C1 segment of cervical spinal cord (tissue), 14 donors: ENCODE measurements around the gene PLEKHM3.
"Not testable (repeated sequence)": the region's sequence is repeated elsewhere in the genome, so short reads cannot be mapped to it uniquely, and the experiment has no call there.

Experiments used
- DNase-seq, 14 donors: peaks; one replicate each; lab custom pipeline; 2025; lab: John Stamatoyannopoulos, UW

PLEKHM3 gene

GRCh38 chr2:208037564-208038487, 12.5 kb upstream of the PLEKHM3 start:
- DNase-seq = no peak

GRCh38 chr2:208036357-208036756, 11.0 kb upstream of the PLEKHM3 start:
- no peak for DNase-seq

GRCh38 chr2:208034503-208035140, 9.3 kb upstream of the PLEKHM3 start:
- DNase-seq = no peak

GRCh38 chr2:208033701-208034502, 8.6 kb upstream of the PLEKHM3 start:
- DNase-seq = peak in 1 of 14 donors; percentile 6

DNA sequence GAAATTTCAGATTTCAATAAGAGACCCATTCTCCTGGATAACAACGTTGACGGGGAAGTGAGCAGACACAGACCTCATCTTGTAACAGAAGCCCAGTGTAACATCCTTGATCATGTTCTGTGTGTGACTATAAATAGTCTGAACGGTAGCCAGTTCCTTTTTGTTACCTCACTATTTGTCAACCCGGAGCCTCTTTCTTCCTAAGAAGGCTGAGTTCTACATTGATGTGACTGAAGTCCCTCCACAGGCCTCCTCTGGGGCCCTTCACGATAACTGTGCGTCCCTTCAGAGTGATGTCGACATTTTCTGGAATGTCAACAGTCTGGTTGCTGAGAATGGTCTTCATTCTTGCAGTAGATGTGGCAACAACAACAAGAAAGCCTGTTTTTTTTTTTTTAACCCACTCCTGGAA, 6.3 kb upstream of the PLEKHM3 start:
- DNase-seq = no peak

DNA sequence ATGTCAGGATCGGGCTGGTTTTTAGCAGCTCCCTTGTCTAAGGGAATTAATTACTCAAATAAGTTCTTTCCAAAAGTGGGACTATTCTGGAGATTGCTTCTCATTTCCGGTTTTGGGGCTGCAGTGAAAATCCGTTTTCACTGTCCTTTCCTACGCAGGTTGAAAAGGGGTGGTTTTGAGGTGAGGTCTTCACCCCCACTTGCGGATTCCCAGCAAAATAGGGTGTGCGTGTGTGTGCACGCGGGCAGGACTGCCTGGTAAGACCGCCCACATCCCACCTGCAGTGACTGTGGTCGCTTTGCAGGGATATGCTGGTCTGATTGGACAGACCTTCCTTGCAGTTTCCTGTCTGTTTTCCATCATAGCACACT, 472 bp upstream of the PLEKHM3 start:
- DNase-seq = peak in 4 of 14 donors; percentile 24 to 70 (median 49)

DNA sequence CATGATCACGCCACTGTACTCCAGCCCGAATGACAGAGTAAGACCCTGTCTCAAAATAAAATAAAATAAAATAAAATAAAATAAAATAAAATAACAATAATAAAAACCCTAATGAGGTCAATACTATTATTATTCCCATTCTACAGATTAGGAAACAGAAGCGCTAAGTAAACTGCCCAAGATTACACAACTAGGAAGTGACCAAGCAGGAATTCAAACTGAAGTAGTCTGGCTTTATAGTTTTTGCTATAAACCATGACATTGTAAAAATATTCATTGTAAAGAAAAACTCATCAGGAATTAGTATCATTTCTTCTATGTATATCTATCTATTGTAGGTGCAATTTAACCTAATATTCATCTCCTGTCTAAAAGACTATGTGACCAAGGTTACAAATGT, 1.2 kb downstream of the PLEKHM3 start:
- DNase-seq = no peak

GRCh38 chr2:208020253-208020652, 5.1 kb downstream of the PLEKHM3 start:
- DNase-seq = no peak

DNA sequence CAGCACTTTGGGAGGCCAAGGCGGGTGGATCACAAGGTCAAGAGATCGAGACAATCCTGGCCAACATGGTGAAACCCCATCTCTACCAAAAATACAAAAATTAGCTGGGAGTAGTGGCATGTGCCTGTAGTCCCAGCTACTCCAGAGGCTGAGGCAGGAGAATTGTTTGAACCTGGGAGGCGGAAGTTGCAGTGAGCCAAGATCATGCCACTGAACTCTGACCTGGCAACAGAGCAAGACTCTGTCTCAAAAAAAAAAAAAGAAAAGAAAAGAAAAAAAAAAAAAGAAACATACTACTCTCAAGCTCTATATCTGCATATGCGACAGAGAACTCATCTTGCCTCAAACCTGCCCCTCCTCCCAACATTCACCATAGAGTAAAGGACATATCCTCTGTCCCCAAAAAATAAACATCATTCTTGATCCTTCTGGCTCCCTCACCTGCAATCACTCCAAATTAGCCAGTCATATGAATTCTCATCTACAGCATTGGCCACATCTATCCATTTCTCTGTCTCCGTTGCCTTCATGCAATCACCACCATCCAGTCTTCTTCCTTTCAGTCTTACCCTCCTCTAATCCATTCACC, 7.1 kb downstream of the PLEKHM3 start:
- not testable (repeated sequence) for DNase-seq

DNA sequence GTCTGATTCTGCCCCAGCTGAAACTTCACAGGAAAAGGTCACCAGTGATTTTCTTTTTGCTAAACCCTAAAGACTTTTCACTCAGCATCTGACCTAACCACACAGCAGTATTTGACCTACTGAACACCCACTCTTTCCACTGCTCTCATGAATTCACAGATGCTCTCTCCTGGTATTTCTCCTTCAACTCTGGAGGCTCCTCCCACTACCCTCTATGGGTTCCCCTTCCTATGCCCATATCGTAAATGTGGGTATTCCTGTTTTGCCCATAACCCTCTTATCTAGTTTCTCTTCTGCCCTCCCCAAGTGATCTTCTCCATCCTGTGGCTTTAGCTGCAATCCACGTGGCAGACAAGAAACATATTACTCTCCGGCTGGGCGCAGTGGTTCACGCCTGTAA, 7.6 kb downstream of the PLEKHM3 start:
- no peak for DNase-seq

DNA sequence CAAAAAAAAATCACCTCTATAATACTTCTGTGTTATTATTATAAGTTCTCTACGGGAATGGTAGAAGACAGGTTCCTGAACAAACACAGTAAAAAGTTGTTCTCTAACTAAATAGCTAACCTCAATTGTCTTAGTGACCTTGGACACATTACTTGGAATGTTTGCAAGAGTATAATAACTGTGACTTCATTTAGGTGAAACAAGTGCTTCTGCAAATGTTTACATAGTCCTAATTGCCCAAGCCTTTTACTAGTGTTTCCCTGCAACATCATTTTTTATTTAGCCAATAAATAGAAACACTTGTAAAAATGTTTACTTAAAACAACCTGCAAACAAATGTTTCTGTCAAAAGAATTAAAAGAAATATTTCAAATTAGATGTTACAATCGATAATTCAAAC, 9.9 kb downstream of the PLEKHM3 start:
- DNase-seq = no peak

GRCh38 chr2:208013285-208014178, 11.8 kb downstream of the PLEKHM3 start:
- DNase-seq = no peak

- DNase-seq = no peak
These were observed 12.9 kb downstream of the PLEKHM3 start for GRCh38 chr2:208012449-208012848.

GRCh38 chr2:208010506-208010905, 14.8 kb downstream of the PLEKHM3 start:
- DNase-seq = no peak

GRCh38 chr2:208006833-208007232, 18.5 kb downstream of the PLEKHM3 start:
- no peak for DNase-seq

GRCh38 chr2:208006337-208006736, 19.0 kb downstream of the PLEKHM3 start:
- DNase-seq = no peak

DNA sequence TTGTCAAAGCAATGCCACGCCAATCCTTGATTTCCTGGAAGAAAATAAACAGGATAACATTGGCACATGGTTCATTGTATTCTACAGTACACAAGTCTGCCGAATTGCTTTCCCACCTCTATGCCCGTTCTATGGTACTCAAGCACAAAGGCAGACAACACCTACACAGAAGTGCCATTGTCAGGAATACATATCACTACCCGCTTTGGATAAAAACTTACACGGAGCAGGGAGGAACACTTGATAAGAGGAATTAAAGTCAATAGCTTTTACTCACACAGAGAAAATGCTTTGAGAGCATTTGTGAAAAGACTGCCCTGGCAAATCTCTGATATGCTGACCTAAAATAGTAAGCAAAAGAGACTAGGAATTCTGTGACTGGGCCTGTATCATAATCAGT, 23.4 kb downstream of the PLEKHM3 start:
- no peak for DNase-seq

DNA sequence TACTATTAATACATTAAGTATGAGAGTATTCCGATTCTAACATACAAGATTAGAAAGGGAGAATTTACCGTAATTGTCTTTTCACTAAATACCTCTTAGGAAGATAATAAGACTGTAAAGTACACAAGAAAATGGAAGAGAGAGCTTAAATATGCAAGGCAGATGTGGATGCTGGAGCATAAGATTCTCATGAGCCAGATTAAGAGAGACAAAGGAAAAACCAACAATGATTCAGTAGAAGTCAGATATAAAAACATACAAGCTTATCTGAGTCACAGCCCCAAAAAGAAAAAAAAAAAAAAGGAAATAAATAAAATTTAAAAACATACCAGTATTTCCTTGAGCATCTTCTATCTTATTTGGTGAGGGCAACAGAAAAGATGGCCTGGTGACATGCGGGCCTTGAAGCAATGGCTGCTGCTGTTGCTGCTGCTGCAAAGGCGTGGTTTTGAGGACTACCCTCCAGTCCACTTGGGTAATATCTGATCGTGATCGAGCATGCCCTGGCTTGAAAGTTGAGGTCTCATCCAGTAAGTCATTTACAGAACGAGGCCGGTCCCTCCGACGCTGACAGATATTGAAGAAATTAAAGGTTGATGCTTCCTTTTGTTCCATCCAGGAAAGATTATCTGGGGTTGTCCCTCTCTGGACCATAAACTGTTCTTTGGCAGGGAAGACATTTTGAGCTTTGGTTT, 24.5 kb downstream of the PLEKHM3 start:
- DNase-seq = no peak

DNA sequence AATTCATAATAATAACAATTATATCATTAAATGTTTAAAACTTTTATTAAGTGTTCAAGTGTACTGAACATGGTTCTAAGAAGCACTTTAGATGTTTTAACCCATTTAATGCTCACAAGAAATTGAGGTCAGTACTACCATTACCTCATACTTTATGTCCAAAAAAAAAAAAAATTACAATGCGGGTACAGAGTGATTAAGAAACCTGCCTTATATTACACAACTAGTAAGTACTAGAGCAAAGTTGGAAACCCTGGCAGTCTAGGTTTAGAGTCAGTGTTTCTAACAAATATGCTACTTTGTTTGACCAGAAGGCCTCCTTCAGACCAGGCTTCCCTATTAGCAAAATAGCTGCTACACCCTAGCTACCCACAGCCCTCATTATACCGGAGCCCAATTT, 28.5 kb downstream of the PLEKHM3 start:
- DNase-seq = no peak

- no peak for DNase-seq
These were observed 29.4 kb downstream of the PLEKHM3 start for GRCh38 chr2:207995887-207996286.
